ENCODE measurements around the gene ZFAND2B. TPM values are rescaled to one million over a fixed set of nuclear protein-coding genes. Genes with fewer than 3 reads are reported as not detected.

Gene ZFAND2B
- total RNA-seq, 1 experiment from 2014 or later = 61.0 TPM

GRCh38 chr2:219168526-219168925 is 38.1 kb upstream of the ZFAND2B start:
- Mint-ChIP-seq H3K27me3 (ENCODE audit: insufficient read depth, unreplicated experiment) (no peaks in the 10 kb centered on the region), H3K36me3 (ENCODE audit: insufficient read depth, unreplicated experiment) (peaks cover 10% of the 10 kb centered on the region), H3K9me3 (ENCODE audit: unreplicated experiment) (no peaks in the 10 kb centered on the region), H3K4me3 (ENCODE audit: unreplicated experiment) (no peak overlapping the region), H3K4me1 (ENCODE audit: insufficient read depth, unreplicated experiment) (peaks cover 8% of the 10 kb centered on the region), H3K27ac (ENCODE audit: low read depth, unreplicated experiment) (no peak overlapping the region)
- no peak for TF ChIP-seq CTCF (IDR thresholded peaks at IDR 0.05; ENCODE audit: unreplicated experiment)
- POLR2A ChIA-PET = no interaction called here
- CTCF ChIA-PET = interaction anchor here (9.3 kb wide), 2 partner anchors 9 to 125 kb away, joined by 69 to 82 read pairs; partner anchors contain the start of gene NHEJ1
- no peak for DNase-seq (ENCODE audit: unreplicated experiment)
- intact Hi-C loops (cut with micrococcal nuclease) = no loop called here
- no TSS peak for BruUV-seq (replicated peaks)

- Mint-ChIP-seq H3K4me1 (ENCODE audit: insufficient read depth, unreplicated experiment) (peaks cover 8% of the 10 kb centered on the region), H3K27ac (ENCODE audit: low read depth, unreplicated experiment) (no peak overlapping the region), H3K4me3 (ENCODE audit: unreplicated experiment) (no peak overlapping the region), H3K9me3 (ENCODE audit: unreplicated experiment) (no peaks in the 10 kb centered on the region), H3K36me3 (ENCODE audit: insufficient read depth, unreplicated experiment) (peaks cover 14% of the 10 kb centered on the region), H3K27me3 (ENCODE audit: insufficient read depth, unreplicated experiment) (no peaks in the 10 kb centered on the region)
- no TSS peak for BruUV-seq (replicated peaks)
- POLR2A ChIA-PET = no interaction called here
- CTCF ChIA-PET = interaction anchor here (2.2 to 9.3 kb wide), 3 partner anchors 10 to 130 kb away, joined by 11 to 82 read pairs (median 69); partner anchors contain the start of gene NHEJ1
- no peak for TF ChIP-seq CTCF (IDR thresholded peaks at IDR 0.05; ENCODE audit: unreplicated experiment)
- intact Hi-C loops (cut with micrococcal nuclease) = no loop called here
- no peak for DNase-seq (ENCODE audit: unreplicated experiment)
These were observed 37.6 kb upstream of the ZFAND2B start for GRCh38 chr2:219168932-219169331.

GRCh38 chr2:219169930-219170654 is 36.5 kb upstream of the ZFAND2B start, which contains the start of gene SLC23A3:
Gene SLC23A3, minus strand, starts transcription at chr2:219170029. Its CDS starts 45 bp downstream, at chr2:219169984.
- peaks cover 25% of the 10 kb centered on the region for H3K36me3 Mint-ChIP-seq (ENCODE audit: insufficient read depth, unreplicated experiment)
- no peaks in the 10 kb centered on the region for H3K9me3 Mint-ChIP-seq (ENCODE audit: unreplicated experiment)
- TF ChIP-seq CTCF (IDR thresholded peaks at IDR 0.05; ENCODE audit: unreplicated experiment) = no peak
- ChIA-PET POLR2A (interaction anchor here (1.1 kb wide), 2 partner anchors 10 to 125 kb away, joined by 3 read pairs; no protein-coding TSS in a partner anchor), CTCF (interaction anchor here (0.6 to 9.3 kb wide), 12 partner anchors 11 to 754 kb away, joined by 3 to 82 read pairs (median 7); partner anchors contain the start of genes GLB1L, NHEJ1 and STK16)
- no TSS peak for BruUV-seq (replicated peaks)
- DNase-seq (ENCODE audit: unreplicated experiment) = no peak
- no peak within 1 kb of the TSS for H3K27ac Mint-ChIP-seq (ENCODE audit: low read depth, unreplicated experiment)
- intact Hi-C loops (cut with micrococcal nuclease) = loop anchor here (2.0 kb wide), 1 partner anchor 125 kb away; no protein-coding TSS in a partner anchor
- H3K4me3 Mint-ChIP-seq (ENCODE audit: unreplicated experiment) = no peak within 1 kb of the TSS
- no peaks in the 10 kb centered on the region for H3K27me3 Mint-ChIP-seq (ENCODE audit: insufficient read depth, unreplicated experiment)
- H3K4me1 Mint-ChIP-seq (ENCODE audit: insufficient read depth, unreplicated experiment) = peaks cover 8% of the 10 kb centered on the region

GRCh38 chr2:219171231-219171651 is 35.3 kb upstream of the ZFAND2B start:
- Mint-ChIP-seq H3K4me1 (ENCODE audit: insufficient read depth, unreplicated experiment) (peaks cover 8% of the 10 kb centered on the region), H3K27ac (ENCODE audit: low read depth, unreplicated experiment) (no peak overlapping the region), H3K4me3 (ENCODE audit: unreplicated experiment) (no peak overlapping the region), H3K9me3 (ENCODE audit: unreplicated experiment) (no peaks in the 10 kb centered on the region), H3K36me3 (ENCODE audit: insufficient read depth, unreplicated experiment) (peaks cover 28% of the 10 kb centered on the region), H3K27me3 (ENCODE audit: insufficient read depth, unreplicated experiment) (no peaks in the 10 kb centered on the region)
- peak; percentile 57 for DNase-seq (ENCODE audit: unreplicated experiment)
- ChIA-PET CTCF (interaction anchor here (0.5 to 9.3 kb wide), 17 partner anchors 11 to 359 kb away, joined by 3 to 82 read pairs (median 5); partner anchors contain the start of genes DNAJB2, GLB1L, NHEJ1 and STK16), POLR2A (interaction anchor here (0.7 to 2.2 kb wide), 7 partner anchors 12 to 216 kb away, joined by 3 to 11 read pairs (median 3); partner anchors contain the start of genes ANKZF1, ATG9A and TUBA4B)
- TF ChIP-seq CTCF (IDR thresholded peaks at IDR 0.05; ENCODE audit: unreplicated experiment) = peak; percentile 59
- intact Hi-C loops (cut with micrococcal nuclease) = loop anchor here (1.0 to 2.0 kb wide), 2 partner anchors 124 to 127 kb away; no protein-coding TSS in a partner anchor
- BruUV-seq (replicated peaks) = no TSS peak
